Measurements from ENCODE around the gene ACTN3.

Gene ACTN3

GRCh38 chr11:66545701-66546367, 869 bp upstream of the ACTN3 start, which contains the start of gene ZDHHC24:
ZDHHC24 (minus strand) TSS chr11:66546048; CDS start chr11:66546003, 45 bp downstream.
- peak; percentile 91 to 92 for ATAC-seq

DNA sequence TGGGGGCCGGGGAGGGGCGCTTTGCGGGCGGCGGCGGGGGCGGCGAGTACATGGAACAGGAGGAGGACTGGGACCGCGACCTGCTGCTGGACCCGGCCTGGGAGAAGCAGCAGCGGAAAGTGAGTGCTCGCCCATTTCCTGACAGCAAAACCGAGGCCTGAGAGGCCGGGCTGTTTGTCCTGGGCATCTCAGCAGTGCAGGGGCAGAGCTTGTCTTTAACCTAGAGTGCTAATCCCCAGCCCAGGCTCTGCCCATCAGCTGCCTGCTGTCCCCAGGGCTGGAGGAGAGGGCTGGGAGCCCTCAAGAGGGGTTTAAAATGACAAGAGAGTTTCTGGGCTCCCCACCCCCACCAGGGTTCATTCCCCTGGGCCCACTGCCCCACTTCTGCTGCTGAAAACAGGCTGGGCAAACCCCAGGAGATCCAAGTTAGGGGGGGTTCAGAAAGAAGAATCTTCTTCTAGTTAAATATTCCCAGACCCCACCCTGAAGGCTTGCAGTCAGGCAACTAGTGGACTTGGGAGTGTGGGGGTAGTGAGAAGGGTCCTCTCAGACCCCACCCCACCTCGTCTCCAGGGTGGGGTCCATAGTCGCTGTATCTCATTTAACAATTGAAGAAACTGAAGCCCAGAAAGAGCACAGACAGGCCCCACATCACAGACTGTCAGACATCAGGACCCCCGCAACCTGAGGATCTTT, 411 bp downstream of the ACTN3 start:
- ATAC-seq: no peak

DNA sequence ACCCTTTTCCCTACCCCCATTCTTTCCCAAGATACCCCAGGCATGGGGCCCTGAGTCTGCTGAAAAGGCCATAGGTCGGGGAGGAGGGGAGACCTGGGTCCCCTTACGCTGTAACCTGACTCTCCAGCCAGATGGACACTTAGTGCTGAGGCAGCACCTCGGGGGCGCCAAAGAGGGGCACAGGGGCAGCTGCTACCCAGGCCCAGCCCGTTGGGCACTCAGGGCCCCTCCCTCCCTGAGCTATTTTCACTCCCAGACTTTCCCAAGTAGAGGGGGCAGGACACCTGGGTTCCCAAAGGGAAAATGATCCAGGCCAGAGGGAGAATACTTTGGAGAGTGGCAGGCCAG, 933 bp downstream of the ACTN3 start:
- no peak for ATAC-seq

DNA sequence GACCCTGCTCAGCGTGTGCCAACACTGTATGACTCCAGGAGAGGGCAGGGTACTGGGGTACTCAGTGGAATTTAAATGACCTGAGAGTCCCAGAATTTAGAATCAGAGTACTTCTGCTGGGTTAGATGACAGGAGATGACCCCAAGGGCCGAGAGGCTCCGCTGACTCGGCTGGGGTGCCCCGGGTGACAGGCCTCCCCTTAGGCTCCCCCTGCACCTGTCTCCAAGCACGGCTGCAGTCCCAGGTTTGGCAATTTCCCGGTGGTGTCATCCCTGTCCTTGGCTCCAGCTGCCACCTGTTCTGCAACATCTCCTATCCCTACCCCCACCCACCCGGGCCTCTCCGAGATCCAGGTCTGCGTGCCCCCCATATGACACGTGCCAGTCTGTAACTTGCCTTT, 1.3 kb downstream of the ACTN3 start:
- no peak for ATAC-seq

DNA sequence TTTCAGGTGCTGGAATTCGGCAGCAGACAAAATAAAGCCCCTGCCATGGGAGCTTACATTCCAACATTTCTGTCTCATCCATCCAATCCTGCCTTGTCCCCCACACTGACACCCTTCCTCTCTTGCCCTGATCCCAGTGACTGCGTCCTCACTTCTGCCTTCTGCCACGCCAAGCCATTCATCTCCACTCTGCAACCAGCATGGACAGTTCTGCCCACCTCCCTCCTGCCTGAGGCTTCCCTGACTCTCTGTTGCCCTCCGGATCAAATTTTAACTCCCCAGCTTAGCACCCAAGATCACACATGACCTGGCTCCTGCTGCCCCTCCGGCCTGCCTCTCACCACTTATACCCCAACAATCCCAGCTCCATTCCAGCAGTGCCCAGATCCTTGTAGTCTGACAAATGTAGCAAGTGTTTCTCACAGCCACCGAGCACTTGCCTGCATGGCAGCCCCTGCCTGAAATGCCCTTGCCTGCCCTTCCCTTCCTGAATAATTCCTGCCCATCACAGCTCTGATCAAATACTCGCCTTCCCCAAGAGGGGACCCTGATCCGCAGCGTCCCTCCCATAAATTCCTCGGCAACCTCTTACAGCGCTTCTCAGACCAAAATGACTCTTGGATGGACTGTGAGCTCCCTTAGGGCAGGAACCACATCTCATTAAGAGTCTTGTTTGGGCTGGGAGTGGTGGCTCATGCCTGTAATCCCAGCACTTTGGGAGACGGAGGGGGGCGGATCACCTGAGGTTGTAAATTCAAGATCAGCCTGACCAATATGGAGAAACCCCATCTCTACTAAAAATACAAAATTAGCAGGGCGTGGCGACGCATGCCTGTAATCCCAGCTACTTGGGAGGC, 2.3 kb downstream of the ACTN3 start:
- ATAC-seq: no peak

DNA sequence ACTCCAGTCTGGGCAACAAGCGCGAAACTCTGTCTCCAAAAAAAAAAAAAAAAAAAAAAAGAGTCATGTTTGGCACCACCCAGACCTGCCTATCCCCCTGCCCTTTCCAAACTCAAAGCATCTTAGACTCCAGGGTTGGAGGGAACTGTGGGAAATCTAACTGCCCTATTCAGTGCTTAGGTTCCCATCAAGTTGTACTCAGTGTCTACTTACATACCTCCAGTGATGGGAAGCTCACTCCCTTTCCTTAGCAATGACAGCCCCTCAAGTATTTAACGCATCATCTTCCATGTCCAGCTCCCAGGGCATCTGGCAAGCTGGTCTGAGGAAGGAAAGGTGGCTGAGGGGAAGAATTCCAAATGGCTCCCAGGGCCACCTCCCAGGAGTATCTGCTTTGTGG, 3.0 kb downstream of the ACTN3 start:
- ATAC-seq: no peak

DNA sequence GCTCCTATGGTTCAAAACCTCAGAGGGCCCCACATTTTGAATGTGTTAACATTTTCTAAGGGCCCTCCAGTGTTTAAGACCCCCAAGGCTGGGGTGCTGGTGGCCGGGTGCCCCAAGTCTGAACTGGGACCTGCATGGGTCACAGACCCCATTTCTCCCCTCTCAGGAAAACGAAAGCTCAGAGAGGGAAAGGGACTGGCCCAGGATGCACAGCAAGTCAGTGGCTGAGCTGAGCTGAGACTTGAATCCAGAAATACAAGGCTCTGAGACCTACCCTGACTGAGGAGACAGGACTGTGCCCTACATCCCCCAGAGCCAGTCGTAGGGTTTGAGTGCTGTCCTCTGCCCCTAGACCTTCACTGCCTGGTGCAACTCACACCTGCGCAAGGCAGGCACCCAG, 4.2 kb downstream of the ACTN3 start:
- ATAC-seq: no peak

GRCh38 chr11:66554602-66555001, 7.9 kb downstream of the ACTN3 start:
- no peak for ATAC-seq

DNA sequence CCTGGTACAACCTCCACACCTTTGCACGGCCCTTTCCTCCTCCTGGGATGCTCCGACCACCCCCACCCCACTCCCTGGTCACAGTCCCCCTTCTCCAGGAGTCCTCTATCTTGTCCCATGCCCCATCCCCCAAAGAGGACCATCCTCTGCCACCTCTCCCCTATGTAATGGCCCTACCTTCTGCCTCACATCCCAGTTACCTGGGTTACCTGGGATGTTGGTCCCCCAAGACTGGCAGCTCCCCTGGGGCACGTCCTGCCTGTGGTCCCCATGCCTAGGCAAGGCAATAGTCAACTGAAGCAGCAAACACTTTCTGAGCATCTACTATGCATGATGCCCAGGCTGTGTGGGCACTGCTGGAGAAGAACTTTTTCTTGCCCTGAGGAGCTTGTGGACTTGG, 8.7 kb downstream of the ACTN3 start:
- no peak for ATAC-seq

DNA sequence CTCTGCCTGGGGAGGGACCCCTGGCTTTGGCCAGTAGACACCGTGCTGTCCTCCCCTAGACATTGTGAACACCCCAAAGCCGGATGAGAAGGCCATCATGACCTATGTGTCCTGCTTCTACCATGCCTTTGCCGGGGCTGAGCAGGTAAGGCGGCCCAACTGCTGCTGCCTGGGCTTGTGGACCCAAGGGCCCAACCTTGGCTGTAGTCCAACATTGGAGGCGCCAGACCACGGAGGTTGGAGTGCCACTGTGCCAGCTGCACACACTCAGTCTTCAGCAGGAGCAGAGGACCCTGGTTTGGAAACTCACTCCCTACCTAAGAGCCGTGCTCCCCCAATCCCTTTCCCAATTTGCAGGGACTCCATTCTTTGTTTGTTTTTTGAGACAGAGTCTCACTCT, 9.4 kb downstream of the ACTN3 start:
- ATAC-seq: no peak

DNA sequence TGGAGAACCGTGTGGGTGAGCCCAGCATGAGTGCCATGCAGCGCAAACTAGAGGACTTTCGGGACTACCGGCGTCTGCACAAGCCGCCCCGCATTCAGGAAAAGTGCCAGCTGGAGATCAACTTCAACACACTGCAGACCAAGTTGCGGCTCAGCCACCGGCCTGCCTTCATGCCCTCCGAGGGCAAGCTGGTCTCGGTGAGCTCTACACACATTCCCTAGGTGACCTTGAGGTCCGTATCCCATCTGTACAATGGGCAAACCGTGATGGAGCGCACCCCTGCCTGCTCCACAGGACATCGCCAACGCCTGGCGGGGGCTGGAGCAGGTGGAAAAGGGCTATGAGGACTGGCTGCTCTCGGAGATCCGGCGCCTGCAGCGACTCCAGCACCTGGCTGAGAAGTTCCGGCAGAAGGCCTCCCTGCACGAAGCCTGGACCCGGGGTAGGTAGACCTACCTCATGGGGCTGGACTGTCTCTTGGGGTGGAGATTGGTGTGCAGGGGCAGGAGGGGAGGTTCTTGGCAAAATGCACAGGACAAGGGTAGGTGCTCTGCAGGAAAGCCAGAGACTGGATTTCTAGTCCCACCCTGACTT, 11.1 kb downstream of the ACTN3 start:
- ATAC-seq: no peak

DNA sequence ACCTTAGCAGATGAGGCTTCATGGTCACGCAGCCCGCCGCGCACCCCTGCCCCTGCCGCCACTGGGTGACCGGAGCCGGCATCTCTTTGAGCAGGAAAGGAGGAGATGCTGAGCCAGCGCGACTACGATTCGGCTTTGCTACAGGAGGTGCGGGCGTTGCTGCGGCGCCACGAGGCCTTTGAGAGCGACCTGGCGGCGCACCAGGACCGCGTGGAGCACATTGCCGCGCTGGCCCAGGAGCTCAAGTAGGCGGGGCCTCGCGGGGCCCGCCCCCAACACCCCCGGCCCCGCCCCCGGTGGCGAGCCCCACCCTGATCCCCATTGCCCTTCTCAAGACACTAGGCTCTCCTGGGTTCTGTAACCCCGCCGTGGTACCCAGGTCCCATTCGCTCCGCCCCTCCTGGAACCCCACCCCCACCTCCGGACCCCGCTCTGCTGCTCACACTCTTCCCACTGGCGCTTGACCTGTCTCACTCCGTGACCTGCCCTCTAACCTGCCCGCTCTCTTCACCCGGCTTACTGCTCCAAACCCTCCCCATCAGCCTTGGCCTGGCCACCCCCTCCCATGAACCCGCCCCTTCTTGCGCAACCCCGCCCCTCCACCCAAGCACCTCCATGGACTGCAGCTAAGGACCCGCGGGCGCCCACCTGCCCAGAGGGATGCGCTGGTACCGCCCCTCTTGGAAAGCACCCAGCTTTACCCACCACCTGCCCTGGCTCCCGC, 12.6 kb downstream of the ACTN3 start:
- ATAC-seq: peak; percentile 55 to 56

DNA sequence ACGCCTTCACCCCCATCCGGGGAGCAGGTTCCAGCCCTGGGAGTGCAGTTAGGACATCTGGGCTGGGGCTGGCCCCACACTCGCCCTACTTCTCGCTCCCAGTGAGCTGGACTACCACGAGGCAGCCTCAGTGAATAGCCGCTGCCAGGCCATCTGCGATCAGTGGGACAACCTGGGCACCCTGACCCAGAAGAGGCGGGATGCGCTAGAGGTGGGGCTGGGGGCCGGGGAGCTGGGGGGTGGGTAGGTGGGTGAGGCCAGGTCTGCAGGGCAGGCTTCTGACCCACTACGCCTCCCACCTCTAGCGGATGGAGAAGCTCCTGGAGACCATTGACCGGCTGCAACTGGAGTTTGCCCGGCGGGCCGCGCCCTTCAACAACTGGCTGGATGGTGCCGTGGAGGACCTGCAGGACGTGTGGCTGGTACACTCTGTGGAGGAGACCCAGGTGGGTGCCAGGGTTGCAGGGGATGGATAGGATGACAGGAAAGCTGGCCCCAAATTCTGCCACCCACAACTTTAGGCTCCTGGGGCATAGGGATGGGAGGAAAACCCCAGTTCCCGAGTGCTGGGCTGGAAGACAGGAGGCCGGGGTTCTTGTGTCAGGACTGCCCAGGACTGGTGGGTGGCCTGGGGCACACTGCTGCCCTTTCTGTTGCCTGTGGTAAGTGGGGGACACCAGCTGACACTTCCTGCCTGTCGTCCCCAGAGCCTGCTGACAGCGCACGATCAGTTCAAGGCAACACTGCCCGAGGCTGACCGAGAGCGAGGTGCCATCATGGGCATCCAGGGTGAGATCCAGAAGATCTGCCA, 13.4 kb downstream of the ACTN3 start:
- no peak for ATAC-seq

DNA sequence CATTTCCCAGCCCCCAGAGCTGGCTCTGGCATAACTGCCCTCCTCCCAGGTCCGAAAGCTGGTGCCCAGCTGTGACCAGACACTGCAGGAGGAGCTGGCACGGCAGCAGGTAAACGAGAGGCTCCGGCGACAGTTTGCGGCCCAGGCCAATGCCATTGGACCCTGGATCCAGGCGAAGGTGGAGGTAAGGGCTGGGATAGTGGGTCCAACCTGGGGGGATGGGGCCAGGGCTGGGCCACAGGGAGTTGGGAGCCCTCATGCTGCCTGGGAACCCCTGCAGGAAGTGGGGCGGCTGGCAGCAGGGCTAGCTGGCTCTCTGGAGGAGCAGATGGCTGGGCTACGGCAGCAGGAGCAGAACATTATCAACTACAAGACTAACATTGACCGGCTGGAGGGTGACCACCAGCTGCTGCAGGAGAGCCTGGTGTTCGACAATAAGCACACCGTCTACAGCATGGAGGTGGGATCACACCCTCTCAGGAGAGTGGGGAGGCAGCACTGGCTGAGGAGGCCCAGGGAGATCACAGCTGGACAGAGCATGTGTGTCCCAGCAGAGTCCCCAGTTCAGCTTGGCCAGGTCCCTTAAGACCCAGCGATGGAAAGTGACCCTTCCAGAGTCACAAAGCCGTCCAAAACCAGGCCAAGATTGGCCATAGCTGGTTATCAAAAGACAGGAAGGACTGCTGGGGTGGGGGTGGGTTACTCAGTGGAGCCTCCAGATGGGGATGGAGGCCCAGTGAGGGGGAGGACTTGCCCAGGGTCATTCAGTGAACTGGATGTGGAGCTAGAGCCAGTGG, 14.7 kb downstream of the ACTN3 start:
- no peak for ATAC-seq

DNA sequence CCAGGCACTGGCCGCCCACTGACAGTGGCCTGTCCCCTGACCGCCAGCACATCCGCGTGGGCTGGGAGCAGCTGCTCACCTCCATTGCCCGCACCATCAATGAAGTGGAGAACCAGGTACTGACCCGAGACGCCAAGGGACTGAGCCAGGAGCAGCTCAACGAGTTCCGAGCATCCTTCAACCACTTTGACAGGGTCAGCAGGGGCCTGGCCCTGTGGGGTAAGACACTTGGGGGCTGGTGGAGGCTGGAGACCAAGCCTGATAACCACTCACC, 15.2 kb downstream of the ACTN3 start:
- ATAC-seq: no peak

DNA sequence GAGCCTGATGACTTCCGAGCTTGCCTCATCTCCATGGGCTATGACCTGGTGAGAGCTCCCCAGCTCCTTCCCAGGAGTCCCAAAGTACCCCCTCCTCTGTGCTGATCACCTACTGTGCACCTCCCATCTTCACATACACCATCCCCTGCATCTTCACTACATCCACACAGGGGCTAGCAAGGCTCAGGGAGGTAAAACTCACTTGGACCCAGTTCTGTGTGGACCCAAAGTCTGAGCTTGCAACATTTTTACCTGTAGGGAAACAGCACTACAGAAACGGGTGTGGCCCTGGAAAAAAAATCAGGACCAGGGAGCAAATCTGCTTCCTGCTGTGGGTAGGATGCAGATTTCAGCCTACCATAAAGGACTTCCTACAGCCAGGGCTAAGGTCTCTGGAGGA, 15.6 kb downstream of the ACTN3 start:
- ATAC-seq: no peak

DNA sequence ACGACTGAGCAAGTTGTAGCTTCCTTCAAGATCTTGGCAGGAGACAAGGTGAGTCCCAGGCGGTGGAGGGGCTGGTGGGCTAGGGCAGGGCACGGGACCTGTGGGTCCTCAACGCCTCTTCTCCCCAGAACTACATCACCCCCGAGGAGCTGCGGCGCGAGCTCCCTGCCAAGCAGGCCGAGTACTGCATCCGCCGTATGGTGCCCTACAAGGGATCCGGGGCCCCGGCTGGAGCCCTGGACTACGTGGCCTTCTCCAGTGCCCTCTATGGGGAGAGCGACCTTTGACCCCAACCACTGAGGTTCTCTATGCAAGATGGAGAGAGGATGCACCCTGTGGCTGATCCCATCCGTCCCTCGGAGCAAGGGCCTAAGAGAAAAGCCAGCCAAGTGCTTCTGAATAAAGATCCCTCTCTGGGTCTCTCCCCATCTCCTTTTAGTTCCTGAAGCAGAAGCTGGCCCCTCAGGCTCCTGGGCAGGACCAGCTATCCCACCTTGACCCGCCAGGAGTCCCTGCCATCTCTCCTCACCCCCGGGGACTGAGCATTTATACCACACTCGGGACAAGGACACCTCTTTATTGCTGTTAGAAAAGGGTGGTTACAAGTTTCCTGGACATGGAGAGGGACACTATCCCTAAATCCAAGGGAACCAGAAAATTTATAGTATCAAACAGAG, 16.3 kb downstream of the ACTN3 start:
- no peak for ATAC-seq

GRCh38 chr11:66563832-66564231, 17.1 kb downstream of the ACTN3 start:
- ATAC-seq: no peak

DNA sequence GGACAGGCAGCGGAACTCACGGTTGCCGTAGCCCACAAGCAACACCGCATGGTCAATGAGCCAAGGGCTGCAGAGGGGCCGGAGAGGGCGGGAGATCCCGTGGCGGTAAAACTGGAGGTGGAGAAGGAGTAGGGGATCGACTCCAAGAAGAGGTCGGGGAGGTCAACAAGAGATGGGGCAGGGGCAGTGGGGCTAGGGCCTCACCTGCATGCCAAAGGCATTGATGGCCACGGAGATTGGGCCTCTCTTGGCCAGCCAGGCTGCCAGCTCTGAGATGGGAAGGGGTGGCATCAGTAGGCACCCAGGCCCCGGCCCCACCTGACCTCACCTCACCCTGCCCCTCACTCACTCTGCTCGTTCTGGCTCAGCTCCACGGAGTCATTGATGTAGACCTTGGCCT, 17.8 kb downstream of the ACTN3 start:
- ATAC-seq: no peak

DNA sequence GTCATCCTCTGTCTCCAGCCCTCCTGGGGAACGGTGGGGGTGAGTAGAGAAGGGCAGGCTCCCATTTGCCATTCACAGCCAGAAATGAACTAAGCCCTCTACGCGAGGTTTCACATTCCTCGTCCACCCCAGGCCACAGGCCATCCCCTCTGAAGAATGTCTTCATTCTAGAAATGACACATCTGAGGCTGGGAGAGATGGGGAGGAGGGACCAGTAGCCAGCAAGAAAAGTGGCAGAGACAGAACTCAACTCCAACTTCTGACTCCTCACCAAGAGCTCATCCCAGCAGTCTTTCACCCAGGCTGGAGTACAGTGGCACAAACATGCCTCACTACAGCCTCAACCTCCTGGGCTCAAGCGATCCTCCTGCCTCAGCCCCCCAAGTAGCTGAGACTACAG, 18.3 kb downstream of the ACTN3 start:
- ATAC-seq: no peak

DNA sequence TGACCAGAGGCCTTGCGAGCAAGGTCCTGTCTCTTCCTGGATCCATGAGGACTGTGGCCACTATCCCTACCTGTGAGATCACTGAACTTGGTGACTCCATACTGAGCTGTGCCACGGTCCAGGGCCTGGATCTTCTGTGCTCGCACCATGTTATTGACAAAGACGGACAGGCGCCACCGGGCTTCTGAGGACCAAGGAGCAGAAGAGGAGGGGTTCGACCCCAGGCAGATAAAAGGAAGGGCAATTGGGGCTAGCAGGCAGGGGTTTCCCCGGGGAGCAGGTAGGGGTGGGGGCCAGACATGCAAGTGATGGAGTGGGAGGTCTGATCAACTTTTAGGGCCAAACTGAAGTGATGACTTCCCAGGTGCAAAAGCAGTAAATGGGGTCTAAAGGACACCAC, 19.5 kb downstream of the ACTN3 start:
- ATAC-seq: no peak

All from activated CD4-positive, CD25-positive, alpha-beta regulatory T cell treated with anti-CD3 and anti-CD28 coated beads, Interleukin-2, amount 50 U/mL, for 24 hours (primary cell).